Fibroblast of skin of left biceps (primary cell): Measurements from ENCODE around the gene FUT1.

Source experiments
- DNase-seq, 2 experiments: peaks; one replicate each; pipeline ENCODE4 v3.0.0-alpha.2; 2013; ENCODE audit warnings: low read depth in 2 of 2

Gene FUT1

DNA sequence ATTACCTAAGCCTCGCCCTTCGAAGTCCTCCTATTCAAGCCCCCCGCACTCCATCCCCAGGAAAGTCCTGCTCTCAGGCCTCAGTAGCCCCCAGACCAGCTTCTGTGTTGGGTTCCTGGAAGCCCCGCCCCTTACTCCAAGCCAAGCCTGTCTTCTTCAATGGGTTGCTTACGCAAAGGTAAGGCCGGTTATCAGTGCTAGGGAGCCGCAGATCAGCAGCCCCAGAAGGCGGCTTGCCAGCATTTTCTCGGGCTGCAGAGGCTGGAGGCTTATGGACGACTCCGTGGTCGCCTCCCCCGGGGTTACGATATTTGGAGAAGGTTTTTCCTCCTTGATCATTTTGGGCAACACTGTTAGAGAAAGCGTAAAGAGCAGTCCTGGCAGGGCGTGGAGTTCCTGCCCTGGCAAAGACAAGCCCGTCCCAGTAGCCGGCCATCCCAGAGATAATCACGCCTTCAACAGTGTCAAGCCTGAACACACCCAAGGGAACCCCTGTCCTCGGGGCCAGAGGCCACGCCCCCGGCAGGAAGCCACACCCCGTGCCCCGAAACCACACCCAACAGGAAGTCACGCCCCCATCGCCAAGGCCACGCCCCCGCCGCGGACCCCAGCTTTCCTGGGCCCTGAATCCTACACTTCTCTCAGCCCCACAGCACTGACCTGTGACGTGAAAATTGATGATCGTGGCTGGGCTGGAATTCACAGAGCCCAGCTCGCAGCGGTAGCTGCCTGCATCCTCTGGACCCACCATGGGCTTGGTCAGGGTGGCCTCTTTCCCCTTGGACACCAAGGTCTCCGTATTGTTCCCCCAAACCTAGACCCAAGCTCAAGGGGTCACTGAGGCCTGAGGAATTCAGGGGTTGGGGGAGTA is 11.1 kb downstream of the FUT1 start:
- DNase-seq, result no peak

DNA sequence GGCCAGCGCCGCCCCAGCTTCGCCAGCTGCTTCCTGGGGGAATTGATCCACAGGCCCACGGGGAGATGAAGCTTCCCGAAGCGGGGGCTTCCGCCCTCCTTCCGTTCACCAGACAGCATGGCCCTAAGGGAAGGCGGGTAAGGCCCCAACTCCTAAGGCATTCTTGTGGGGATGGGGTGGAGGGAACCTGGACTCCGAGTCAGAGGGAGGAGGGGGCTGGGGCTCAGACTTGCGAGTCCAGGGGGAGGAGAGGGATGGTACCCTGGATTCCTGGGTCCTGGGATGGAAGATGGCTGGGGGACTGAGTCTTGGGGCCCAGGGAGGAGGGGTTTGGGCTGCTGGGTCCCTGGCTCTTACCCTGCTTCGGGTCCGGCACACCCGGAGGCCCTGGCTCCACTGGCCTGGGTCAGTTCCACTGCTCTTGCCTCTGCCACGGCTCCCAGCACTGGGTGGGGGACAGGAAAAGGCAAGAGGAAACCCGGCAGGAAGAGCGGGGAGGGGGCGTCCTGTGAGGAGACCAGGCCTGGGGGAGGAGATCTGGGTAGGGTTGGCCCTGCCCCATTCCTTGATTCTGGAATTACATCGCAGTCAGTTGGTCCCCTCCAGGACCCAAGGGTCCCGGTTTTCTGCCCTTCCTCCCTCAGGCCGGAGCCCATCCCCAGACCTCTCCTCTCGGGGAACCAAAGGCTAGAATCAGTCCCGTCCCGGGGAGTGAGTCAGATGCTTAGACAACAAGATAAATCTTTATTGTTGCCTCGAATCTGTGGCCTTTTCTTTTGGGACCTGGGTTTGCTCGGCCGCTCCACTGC is 12.1 kb downstream of the FUT1 start, which contains the start of gene RASIP1:
Gene RASIP1, minus strand, starts transcription at position 447 of the 809 bp plus-strand sequence. Its CDS starts 328 bp downstream, at position 119.
- no peak for DNase-seq

DNA sequence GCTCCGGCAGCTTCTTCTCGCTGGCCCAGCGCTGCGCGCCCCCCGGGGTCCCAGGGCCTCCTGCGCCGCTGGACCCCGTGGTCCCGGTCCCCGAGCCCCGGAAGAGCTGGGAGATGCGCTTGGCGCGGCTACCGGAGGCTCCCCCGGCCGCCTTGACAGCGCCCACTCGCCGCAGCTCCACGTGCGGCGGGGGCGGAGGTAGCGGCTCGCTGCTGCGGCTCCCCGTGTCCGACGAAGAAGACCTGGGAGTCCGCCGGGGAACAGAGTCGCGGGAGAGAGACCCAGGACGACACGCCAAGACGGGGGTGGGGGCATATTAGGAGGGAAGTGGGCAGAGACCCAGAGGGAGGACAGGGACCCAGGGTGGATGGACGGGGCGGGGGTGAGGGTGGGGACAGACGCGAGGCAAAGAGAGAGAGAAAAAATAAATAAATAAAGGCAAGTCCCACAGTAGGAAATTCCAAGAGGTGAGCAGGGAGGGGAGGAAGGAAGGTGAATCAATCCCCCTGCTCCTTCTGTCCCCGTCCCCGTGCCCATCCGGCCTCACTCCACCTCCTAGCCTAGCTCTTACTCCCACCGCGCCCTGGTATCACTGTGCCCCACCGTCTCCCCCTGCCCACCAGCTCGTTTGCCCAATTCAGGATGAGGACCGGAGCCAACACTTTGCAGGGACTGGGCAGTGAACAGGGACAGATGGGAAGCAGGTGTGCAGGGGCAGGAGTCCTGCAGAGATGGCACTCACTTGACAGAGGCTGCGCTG is 12.9 kb downstream of the FUT1 start:
- no peak for DNase-seq

DNA sequence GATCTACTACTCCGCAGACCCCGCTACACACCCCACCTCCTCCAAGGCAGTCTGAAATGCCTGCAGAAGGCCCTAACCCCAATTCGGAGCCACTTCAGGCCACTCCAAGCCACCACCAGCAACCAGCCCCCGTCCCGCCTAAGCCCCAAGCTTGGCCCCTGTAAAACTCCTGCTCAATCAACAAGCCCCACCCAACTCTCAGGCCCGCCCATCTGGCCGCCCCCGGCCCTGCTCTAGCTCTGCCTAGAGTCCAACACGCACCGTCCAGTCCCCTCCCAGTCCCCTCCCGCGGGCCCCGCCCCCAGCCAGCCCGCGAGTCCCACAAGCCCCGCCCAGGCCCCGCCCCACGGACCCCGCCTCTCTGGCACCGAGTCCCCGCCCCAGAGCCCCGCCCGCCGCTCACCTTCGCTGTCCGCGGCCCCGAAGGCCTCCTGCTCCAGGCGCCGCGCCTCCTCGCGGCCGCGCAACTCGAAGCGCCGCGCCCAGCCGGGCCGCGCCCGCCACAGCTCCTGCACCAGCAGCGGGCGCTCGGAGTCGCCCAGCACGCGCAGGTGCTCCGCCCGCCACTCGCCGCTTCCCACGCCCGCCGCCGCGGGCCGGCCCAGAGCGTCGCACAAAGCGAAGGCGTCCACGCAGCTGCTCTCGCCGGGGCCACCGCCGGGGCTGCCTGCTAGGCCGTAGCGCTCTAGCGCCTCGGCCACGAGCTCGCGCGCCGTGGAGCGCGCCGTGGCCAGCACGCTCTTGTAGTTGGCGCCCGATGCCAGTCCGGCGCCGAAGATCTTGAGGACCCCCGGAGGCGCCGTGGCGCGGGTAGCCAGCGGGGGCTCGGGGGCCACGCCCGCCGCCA is 13.7 kb downstream of the FUT1 start:
- no peak for DNase-seq

DNA sequence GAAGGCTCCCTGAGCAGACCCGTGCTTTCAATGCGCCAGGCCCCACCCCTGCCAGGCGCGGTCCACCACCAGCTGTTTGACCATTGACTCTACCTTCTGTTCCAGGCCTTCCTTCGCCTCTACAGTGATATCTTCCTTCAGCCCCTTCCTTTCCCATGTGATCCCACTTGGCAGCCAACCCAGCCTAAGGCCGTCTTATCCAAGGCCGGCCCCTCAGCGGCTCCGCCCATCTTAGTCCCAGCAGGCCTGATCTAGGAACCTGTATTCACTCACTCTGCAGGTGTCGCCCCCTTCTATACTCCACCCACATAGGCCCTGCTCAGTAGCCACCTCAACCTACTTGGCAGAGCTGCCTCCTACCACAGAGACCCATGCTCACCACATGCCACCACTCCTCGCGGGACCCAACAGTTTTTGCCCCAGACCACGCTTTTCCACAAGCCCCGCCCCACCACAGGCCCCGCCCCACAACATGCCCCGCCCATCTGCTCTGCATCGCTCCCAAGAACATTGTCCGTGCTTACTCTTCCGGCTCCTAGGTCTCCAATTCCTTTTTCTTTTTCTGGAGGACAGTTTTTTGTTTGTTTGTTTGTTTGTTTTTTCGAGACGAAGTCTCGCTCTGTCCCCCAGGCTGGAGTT is 15.0 kb downstream of the FUT1 start:
- no peak for DNase-seq

DNA sequence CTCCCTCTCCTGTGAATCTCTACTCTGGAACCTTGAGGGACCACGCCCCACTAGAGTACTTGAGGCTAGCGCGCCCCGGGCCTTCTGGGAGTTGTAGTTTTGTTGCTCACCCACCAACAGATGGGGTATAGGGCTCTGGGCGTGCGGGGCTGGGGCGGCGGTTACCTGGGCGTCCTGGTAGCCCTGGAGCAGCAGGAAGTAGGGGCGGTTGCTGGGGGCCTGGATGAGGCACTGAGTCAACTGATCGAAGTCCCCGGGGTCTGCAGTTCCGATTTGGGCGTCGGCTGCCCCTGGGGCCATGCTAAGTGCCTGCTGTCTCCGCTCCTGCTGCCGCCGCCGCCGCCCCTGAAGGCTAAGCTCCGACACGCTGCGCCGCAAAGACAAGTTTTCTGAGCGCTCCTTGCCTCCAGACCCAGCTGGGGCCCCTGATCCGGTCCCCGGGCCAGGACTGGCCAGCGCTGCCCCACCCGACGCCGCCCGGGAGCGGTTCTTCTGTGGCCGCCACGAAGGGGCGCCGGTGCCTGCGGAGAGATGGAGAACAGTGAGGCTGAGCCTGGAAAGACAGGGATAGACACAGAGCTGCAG is 17.3 kb downstream of the FUT1 start:
- DNase-seq, result no peak

DNA sequence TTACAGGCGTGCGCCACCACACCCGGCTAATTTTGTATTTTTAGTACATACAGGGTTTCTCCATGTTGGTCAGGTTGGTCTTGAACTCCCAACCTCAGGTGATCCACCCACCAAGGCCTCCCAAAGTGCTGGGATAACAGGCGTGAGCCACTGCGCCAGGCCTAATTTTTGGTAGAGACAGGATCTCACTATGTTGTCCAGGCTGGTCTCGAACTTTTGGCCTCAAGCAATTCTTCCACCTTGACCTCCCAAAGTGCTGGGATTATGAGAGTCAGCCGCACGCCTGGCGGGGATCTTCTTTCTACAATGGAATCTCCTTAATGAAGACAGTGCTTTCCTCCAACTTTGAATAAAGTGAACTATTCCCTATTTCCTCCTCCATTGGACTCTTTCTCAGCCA is 17.8 kb downstream of the FUT1 start:
- DNase-seq, result no peak

DNA sequence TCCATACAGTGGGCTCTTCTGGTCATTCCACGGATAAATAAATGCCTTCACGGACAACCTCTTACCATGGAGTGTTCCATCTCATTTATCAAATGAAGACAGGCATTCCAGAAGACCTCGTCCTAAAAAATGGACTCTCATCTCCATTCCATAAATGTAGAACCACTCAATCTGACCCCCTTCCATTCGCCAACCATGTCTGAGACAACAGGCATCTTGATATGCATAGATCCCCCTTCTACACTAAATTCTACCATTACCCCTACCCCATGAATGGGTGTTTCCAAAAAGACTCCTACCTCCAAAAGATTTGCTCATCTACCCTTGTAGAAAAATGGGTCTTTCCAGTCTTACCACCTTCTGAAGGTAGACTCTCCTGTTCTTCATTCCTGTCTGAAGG is 21.0 kb downstream of the FUT1 start:
- no peak for DNase-seq

DNA sequence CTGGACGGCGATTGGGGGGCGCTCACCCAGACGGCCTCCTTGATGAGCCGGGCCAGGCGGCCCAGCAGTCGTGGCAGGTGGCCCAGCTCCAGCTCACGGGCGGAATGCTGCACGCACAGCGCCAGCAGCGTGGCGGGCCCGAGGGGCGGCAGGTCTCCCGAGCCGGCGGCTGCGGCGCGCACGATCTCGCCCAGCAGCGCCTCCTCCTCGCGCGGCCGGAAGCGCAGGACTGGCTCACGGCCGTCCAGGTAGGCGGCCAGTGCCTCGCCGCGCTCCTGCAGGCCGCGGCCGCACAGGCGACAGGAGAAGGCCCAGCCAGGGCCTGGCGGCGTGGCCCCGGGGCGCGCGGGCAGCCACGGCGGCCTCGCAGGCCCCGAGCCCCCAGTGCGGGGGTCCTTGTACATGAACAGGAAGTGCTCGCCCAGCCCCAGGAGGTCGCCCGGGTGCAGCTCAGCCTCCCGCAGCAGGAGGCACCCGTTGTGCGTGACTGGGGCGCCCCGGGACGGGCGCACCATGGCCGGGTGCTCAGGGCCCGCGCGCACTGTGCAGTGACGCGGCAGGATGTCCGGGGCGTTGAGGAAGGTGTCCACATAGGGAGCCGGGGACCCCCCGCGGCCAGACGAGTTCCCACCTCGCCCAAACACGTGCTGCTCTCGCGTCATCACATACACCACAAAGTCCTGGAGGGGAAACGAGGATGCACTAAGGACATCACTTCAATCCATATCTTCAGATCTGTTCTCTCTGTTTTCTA is 23.4 kb downstream of the FUT1 start:
- no peak for DNase-seq

DNA sequence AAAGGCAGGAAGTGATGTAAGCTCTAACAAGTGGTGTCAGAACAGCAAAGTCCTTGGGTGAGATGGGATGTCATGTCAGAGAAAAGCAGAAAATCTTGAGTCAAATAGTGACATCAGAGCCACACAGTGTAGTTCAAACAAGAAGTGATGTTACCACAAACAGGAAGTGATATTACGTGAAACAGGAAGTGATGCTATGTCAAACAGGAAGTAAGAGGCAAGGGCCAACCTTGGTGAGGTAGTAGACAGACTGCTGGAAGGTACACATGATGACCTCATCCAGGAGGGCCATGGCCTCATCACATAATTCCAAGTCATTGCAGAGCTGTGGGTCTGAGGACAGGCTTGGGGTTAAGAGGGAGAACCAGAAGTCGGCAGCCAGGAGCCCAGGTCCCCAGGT is 25.9 kb downstream of the FUT1 start:
- no peak for DNase-seq

DNA sequence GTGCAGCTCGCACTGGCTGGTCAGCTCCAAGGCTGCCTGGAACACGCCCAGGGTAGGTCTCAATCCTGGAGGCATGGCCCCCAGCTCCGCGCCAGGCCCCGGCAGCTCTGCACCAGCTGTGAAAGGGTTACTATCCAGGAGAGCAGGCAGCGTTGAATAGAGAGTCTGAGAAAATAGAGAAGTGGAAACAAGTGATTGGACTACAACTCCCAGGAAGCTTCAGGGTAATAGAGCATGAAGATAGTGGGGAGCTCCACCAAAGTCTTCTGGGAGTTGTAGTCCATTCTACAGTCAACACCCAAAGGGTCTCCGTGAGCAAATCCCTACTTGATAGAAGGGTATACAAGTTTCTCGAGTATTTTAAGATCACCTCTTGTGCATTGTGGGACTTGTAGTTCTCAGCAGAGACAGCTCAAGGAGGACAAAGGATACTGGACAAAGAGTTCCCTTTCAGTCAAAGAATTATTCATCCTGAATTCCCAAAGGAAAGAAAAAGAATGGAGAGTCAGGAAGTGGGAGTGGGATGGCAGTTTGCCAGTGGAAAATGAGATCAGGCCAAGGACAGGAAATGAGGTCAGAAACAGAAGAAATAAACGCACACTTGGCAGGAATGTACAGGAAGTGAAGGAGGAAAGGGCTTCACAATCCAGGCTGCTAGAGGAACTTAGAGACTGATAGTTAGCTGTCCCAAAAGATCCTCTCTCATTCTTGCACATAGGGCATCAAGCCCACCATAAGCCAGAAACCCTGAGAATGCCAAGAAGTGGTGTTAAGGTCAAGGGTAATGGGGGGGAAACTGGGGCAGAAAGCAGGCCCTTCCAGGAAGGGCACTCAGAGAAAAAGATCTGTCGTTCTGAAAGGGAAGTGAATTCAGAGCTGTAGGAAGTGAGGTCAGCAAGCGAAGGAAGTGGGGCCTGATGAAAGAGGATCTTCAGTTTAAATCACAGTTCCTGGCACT is 27.4 kb downstream of the FUT1 start:
- peak; percentile 86 to 87 for DNase-seq

DNA sequence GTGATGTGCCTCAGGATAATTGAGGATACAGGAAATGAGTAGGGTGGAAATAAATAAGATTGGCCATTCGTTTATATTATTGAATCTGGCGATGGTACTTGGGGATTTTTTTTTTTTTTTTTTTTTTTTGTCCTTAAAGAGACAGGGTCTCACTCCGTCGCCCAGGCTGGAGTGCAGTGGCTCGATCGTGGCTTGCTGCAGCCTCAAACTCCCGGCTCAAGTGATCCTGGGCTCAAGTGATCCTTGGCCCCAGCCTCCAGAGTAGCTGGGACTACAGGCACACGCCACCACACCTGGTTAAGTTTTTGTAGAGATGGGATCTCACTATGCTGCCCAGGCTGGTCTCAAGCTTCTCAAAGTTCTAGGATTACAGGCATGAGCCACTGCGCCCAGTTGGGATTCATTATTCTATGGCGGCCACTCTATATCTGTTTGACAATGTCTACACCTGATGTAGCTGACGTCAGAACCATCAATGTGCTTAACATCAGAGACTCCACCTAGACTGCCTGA is 30.2 kb downstream of the FUT1 start:
- DNase-seq, result no peak

DNA sequence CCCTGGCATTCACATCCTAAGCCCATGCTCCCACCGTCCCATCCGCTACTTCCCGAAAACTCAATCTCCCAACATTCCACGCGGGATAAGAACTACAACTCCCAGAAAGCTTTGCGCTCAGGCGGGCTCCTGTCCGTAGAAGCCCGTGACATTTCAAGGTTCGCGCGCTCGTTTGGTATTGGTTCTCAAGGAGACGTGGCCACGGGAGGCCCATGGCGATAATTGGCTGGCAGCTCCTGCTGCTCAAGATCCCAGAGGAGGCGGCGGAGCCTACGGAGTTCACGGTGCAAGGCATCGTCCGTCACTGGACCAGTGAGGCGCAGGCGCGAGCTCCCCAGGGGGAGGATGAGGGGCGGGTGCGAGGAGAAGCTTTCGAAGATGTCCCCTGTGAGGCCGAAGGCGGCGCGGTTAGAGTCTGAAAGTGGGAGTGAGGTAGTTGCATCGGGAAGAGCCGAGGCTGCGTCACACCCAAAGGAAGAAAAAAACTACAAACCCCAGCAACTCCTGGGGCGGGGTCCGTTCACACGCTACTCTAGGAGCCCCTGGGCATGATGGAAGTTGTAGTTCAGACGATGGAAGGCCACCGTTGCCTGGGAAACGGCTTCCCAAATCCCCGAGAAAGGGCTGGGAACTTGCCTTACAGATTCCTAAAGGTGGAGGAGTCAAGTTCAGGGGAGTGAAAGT is 31.7 kb downstream of the FUT1 start:
- DNase-seq, result peak; percentile 97 to 98

DNA sequence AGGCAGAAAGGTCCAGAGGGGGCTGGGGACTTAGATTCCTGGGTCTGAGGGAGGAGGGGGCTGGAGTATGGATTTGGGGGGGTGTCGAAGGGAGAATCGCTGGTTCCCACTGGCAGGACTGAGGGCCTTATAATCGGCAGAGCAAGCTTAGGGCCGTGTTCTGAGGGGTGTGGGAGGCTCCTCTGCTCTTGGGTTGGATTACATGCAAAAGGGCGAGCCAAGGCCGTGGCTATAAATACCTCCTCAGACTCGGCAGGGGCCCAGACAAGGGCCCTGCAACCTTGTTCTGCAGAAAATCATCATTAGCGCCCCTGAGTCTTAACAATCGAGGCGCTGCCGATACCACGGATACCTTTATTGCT is 32.2 kb downstream of the FUT1 start:
- no peak for DNase-seq

DNA sequence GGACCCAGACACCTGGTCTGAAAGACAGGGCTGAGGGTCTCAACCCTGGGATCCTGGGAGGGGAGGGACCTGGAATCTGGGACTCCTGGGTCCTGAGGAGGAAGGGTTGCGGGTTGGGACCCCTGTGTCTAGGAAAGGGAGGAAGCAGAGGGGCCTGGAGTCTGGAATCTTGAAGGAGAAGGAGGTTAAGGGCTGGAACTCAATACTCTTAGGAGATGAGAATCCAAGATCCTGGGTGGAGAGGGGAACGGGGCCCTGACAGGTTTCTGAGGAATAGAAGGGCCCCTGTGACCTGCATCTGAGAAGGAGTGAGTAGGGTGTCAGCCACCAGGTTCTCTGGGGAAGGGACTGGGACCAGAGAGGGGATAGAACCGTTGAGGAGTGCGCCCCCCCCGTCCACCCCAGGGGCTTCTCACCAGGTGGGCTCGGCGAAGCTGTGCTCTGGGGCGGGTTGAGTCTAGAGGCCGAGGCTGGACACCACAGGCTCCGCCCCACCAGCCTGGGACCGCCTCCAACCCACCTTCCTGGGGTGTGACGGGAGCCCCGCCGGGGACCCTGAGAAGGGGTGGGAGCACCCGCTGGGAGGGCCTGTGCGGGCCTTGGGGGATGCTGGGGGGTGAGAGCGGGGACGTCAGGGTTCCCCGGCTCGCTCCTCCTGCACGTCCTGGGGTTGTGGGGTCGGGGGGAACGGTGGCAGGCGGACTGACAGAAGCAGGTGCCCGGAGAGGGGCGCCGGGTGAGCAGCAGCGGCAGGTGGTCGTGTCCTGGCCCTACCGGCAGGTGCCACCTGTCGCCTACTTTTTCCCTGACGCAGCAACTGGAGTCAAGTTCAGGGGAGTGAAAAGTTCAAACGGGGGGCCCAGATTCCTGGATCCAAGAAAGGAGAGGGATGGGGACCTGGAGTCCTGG is 32.9 kb downstream of the FUT1 start, which contains the start of gene MAMSTR:
Gene MAMSTR, minus strand, starts transcription at position 463 of the 909 bp plus-strand sequence. CDS start 694 bp downstream, outside the sequence.
- DNase-seq, result no peak

DNA sequence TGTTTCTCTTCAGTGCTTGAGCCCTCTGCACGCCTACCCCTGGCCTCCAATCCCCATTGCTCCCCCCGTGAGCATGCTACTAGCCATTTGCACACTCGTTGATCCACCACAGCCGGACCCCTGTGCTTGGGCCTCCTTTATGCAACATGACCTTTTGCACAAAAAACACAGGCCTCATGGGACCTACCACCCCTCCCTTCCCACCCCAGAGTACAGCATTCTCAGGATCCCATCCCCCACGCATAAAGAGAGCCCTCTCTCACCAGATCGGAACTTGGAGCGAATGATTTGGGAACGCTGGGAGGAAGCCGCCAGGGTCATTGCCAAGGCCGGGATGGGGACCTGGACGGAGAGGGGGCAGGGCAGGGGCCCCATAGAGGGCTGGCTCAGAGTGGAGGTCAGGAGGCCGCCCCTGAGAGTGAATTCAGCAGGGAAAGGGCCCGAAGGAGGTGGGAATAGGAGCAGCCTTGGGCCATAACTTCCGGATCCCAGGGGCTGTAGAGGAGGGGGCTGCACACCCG is 33.7 kb downstream of the FUT1 start:
- DNase-seq, result no peak
